ENCODE data around the gene ELP1.

DNA sequence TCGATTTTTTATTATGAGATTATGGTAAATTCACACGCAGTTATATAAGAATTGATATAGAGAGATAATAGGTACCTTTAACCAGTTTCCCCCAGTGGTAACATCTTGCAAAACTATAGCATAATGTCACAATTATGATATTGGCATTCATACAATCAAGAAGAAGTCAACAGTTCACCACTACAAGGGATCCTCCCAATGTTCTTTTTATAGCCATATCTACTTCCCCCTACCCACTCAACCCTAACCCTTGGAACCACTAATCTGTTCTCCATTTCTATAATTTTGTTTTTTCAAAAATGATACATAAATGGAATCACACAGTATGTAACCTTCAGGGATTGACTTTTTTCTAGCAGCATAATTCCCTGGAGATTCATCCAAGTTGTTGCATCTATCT lies 88.0 kb downstream of the ELP1 start:
- TF ChIP-seq EZH2 (IDR thresholded peaks at IDR 0.05; ENCODE audit: insufficient read depth, poor library complexity, severe bottlenecking): no peak
- no peak for TF ChIP-seq EZH2phosphoT487 (IDR thresholded peaks at IDR 0.05; ENCODE audit: insufficient read depth, low read depth)
